ENCODE results near the gene KCNQ1.

DNA sequence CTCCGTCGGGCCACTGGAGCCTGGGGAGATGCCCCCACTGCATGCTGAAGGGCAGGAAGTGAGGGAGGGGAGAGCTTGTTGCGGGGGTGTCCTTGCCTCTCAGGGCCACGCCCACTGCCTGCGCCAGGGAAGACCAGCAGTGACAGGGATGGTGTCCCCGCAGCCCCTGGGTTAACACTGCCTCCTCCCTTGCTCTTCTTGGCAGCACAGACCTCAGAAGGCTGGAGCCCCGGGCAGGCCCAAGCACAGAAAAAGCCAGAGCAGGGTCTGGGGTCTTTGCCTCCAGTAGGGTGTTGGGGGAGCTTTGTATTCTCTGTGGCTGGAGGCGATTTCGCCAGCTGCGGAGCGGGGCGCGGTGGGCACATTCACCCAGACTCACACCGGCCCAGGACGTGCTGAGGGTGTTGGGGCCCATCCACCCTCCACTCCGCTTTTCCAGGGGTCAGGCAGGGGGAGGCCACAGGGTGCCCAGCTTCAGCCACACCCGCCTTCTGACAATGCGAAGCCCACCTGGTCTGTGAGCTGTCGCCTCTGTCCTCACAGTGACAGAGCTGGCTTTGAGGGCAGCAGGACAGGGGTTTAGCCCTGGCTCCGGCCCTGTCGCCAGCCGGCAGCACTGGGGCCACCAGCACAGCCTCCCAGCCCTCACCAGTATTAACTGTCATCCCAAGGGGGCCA lies 357.0 kb downstream of the KCNQ1 start:
- TF ChIP-seq POLR2AphosphoS5 (IDR thresholded peaks at IDR 0.05; ENCODE audit: low read depth, low read length): no peak
- TF ChIP-seq POLR2A (IDR thresholded peaks at IDR 0.05; ENCODE audit: low read depth, low read length): no peak

Measured in GM12892 (cell line).